HEK293T (cell line): ENCODE measurements around the gene EPHB3.

Source experiments
- BHLHE40 ChIP-seq: fragments of 450-650 bp; IDR thresholded peaks from 2 replicates; pipeline ENCODE4 v1.6.1; 2016; ENCODE audit warnings: mild to moderate bottlenecking, moderate library complexity, borderline replicate concordance
- ELF4 ChIP-seq: fragments of 450-650 bp; IDR thresholded peaks from 2 replicates; pipeline ENCODE4 v1.6.1; 2017; ENCODE audit warnings: antibody characterized with exemption
- FOXK2 ChIP-seq: fragments of 450-650 bp; IDR thresholded peaks from 2 replicates; pipeline ENCODE4 v1.6.1; 2016; ENCODE audit warnings: mild to moderate bottlenecking
- FOXM1 ChIP-seq: fragments of 450-650 bp; IDR thresholded peaks from 2 replicates; pipeline ENCODE4 v1.6.1; 2017; ENCODE audit warnings: mild to moderate bottlenecking, borderline replicate concordance
- HDGF ChIP-seq: fragments of 450-650 bp; IDR thresholded peaks from 2 replicates; pipeline ENCODE4 v1.6.1; 2017; ENCODE audit warnings: antibody characterized with exemption, borderline replicate concordance
- LEF1 ChIP-seq: fragments of 450-650 bp; IDR thresholded peaks from 2 replicates; pipeline ENCODE4 v1.6.1; 2017; ENCODE audit warnings: mild to moderate bottlenecking, borderline replicate concordance
- SP1 ChIP-seq: fragments of 450-650 bp; IDR thresholded peaks from 2 replicates; pipeline ENCODE4 v1.6.1; 2017
- SUZ12 ChIP-seq: fragments of 450-650 bp; IDR thresholded peaks from 2 replicates; pipeline ENCODE4 v1.6.1; 2016; ENCODE audit warnings: mild to moderate bottlenecking
- TARDBP ChIP-seq: fragments of 450-650 bp; IDR thresholded peaks from 2 replicates; pipeline ENCODE4 v1.6.1; 2016
- ZNF384 ChIP-seq: fragments of 450-650 bp; IDR thresholded peaks from 2 replicates; pipeline ENCODE4 v1.6.1; 2016
- TF ChIP-seq, protein P1 (sequence below): fragments of 450-650 bp; IDR thresholded peaks from 2 replicates; pipeline ENCODE4 v1.6.1; 2016

DNA sequence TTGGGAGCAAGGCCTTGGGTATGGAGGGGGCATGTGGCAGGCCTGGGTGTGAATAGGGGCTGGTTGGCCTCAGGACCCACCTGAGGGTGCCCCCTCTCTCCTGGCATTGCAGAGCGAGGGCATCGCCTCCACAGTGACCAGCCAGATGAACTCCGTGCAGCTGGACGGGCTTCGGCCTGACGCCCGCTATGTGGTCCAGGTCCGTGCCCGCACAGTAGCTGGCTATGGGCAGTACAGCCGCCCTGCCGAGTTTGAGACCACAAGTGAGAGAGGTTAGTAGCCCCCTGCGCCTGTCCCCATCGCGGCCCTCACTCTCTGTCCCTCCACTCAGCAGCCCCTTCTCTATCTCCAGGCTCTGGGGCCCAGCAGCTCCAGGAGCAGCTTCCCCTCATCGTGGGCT lies 16.0 kb downstream of the EPHB3 start:
- TF ChIP-seq BHLHE40 (no peak), TARDBP (no peak), SP1 (no peak), HDGF (no peak), ELF4 (no peak), LEF1 (no peak), FOXM1 (no peak), SUZ12 (no peak), FOXK2 (no peak), ZNF384 (no peak)
- TF ChIP-seq, protein P1, sequence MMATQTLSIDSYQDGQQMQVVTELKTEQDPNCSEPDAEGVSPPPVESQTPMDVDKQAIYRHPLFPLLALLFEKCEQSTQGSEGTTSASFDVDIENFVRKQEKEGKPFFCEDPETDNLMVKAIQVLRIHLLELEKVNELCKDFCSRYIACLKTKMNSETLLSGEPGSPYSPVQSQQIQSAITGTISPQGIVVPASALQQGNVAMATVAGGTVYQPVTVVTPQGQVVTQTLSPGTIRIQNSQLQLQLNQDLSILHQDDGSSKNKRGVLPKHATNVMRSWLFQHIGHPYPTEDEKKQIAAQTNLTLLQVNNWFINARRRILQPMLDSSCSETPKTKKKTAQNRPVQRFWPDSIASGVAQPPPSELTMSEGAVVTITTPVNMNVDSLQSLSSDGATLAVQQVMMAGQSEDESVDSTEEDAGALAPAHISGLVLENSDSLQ, result no peak
